HCT116 (cell line): Measurements from ENCODE around the gene ACTR3. TPM values are rescaled to one million over a fixed set of nuclear protein-coding genes. Genes with fewer than 3 reads are reported as not detected.

ENCODE experiments used
- ATAC-seq: fragments of 200-7000 bp; cut with Tn5 transposase; 2 replicates; pipeline ENCODE4 v1.9.1; 2020; ENCODE audit warnings: mild to moderate bottlenecking, moderate library complexity
- BruUV-seq: library from RNA; stranded (reverse); fragments of 400-500 nt; replicated peaks from 2 replicates; lab custom pipeline; 2021; lab: Mats Ljungman, UMichigan
- CTCF ChIA-PET: fragments of 300-600 bp; sonication (Branson Sonifier 250); formaldehyde crosslinking; loops from one replicate; lab custom pipeline; 2021; ENCODE audit warnings: antibody characterized with exemption; lab: Charles Lee
- POLR2A ChIA-PET: fragments of 300-600, 350-600 bp; sonication (Branson Sonifier 250); formaldehyde crosslinking; loops from one replicate; lab custom pipeline; 2021; ENCODE audit warnings: antibody characterized with exemption; lab: Charles Lee
- RAD21 ChIA-PET, 2 experiments: fragments of 300-600 bp; sonication (Branson Sonifier 250); formaldehyde crosslinking; loops; one replicate each; lab custom pipeline; 2023; ENCODE audit warnings: low total read pairs in 2 of 2; ENCODE audit not compliant: uncharacterized antibody in 2 of 2, unreplicated experiment in 2 of 2, low non-redundant PET in 1 of 2; lab: Charles Lee
- DNase-seq: peaks from one replicate; pipeline ENCODE4 v3.0.0-alpha.2; 2010; ENCODE audit warnings: low read depth, low spot score
- H2AFZ ChIP-seq: fragments of 200-600 bp; shearing (Covaris generic), sonication (generic); 2 replicates; pipeline ENCODE4 v1.6.1; 2017; ENCODE audit warnings: low read depth, mixed run types, mixed read lengths, antibody characterized with exemption, low read length; ENCODE audit not compliant: poor library complexity, severe bottlenecking
- H3K27ac ChIP-seq: 2 replicates; pipeline ENCODE4 v1.5.1; 2012; ENCODE audit warnings: low read depth, low read length
- H3K27me3 ChIP-seq: fragments of 200-600 bp; sonication (generic); 2 replicates; pipeline ENCODE4 v1.6.1; 2016; ENCODE audit warnings: mixed run types, low read length, mixed read lengths; ENCODE audit not compliant: insufficient read depth
- H3K36me3 ChIP-seq, 2 experiments: fragments of 200-500 bp in 1 of 2; fragments of 200-600 bp in 1 of 2; sonication (Bioruptor generic) in 1 of 2; sonication (generic) in 1 of 2; 2 replicates each; pipeline versions ENCODE4 v1.5.1 to v1.6.1; 2014 to 2016; ENCODE audit warnings: low read length in 2 of 2, inconsistent platforms in 1 of 2, mixed read lengths in 1 of 2, mixed run types in 1 of 2; ENCODE audit not compliant: insufficient read depth in 2 of 2, control insufficient read depth in 1 of 2
- H3K4me1 ChIP-seq, 2 experiments: fragments of 200-600 bp in 1 of 2; sonication (generic) in 1 of 2; 2 replicates each; pipeline versions ENCODE4 v1.5.1 to v1.6.1; 2012 to 2017; ENCODE audit warnings: low read length in 2 of 2, inconsistent platforms in 1 of 2, mild to moderate bottlenecking in 1 of 2, mixed read lengths in 1 of 2, mixed run types in 1 of 2, moderate library complexity in 1 of 2; ENCODE audit not compliant: insufficient read depth in 2 of 2, control insufficient read depth in 1 of 2
- H3K4me2 ChIP-seq: fragments of 200-600 bp; sonication (generic); 2 replicates; pipeline ENCODE4 v1.6.1; 2017; ENCODE audit warnings: mixed run types, low read length, mixed read lengths
- H3K4me3 ChIP-seq, 2 experiments: fragments of 200-600 bp in 1 of 2; sonication (generic) in 1 of 2; replicated peaks in 1 of 2; 2 replicates each; pipeline ENCODE4 v1.5.1; 2011 to 2016; ENCODE audit warnings: low read length in 2 of 2, control low read depth in 1 of 2, low read depth in 1 of 2, mild to moderate bottlenecking in 1 of 2, mixed read lengths in 1 of 2, mixed run types in 1 of 2
- H3K79me2 ChIP-seq: fragments of 200-600 bp; sonication (generic); 2 replicates; pipeline ENCODE4 v1.6.1; 2017; ENCODE audit warnings: mild to moderate bottlenecking, mixed run types, low read length, moderate library complexity, mixed read lengths; ENCODE audit not compliant: insufficient read depth
- H3K9ac ChIP-seq: fragments of 200-600 bp; sonication (generic); 2 replicates; pipeline ENCODE4 v1.6.1; 2016; ENCODE audit warnings: low read length, mixed read lengths
- H3K9me2 ChIP-seq: fragments of 200-600 bp; sonication (generic), shearing (Covaris generic); 2 replicates; pipeline ENCODE4 v1.6.1; 2017; ENCODE audit warnings: mixed run types, mild to moderate bottlenecking, moderate library complexity; ENCODE audit not compliant: insufficient read depth
- H3K9me3 ChIP-seq, 2 experiments: fragments of 200-500 bp in 1 of 2; fragments of 200-600 bp in 1 of 2; sonication (Bioruptor generic) in 1 of 2; sonication (generic) in 1 of 2; 2 replicates each; pipeline ENCODE4 v1.6.1; 2014 to 2017; ENCODE audit warnings: low read length in 2 of 2, mixed read lengths in 2 of 2, inconsistent platforms in 1 of 2, low read depth in 1 of 2, mild to moderate bottlenecking in 1 of 2, mixed run types in 1 of 2, moderate library complexity in 1 of 2; ENCODE audit not compliant: control insufficient read depth in 1 of 2, insufficient read depth in 1 of 2
- H4K20me1 ChIP-seq: fragments of 200-600 bp; sonication (generic), shearing (Covaris generic); 2 replicates; pipeline ENCODE4 v1.6.1; 2017; ENCODE audit warnings: mixed run types, mild to moderate bottlenecking, moderate library complexity; ENCODE audit not compliant: insufficient read depth
- ATF3 ChIP-seq: IDR thresholded peaks from 2 replicates; pipeline ENCODE4 v1.6.1; 2012
- CEBPB ChIP-seq: IDR thresholded peaks from 2 replicates; pipeline ENCODE4 v1.6.1; 2012; ENCODE audit warnings: low read depth
- CTCF ChIP-seq, 3 experiments: fragments of 200-600 bp in 1 of 3; sonication (generic) in 1 of 3; IDR thresholded peaks in 2 of 3; conservative IDR thresholded peaks in 1 of 3; 2 replicates each; pipeline ENCODE4 v1.5.1; 2012 to 2017; ENCODE audit warnings: low read depth in 2 of 3, low read length in 2 of 3, antibody characterized with exemption in 1 of 3, borderline replicate concordance in 1 of 3, control low read depth in 1 of 3, mild to moderate bottlenecking in 1 of 3, mixed read lengths in 1 of 3, mixed run types in 1 of 3, moderate library complexity in 1 of 3; ENCODE audit not compliant: insufficient read depth in 1 of 3
- EGR1 ChIP-seq: IDR thresholded peaks from 2 replicates; pipeline ENCODE4 v1.6.1; 2012; ENCODE audit warnings: low read depth
- ELF1 ChIP-seq: IDR thresholded peaks from 2 replicates; pipeline ENCODE4 v1.6.1; 2012; ENCODE audit warnings: low read depth, borderline replicate concordance
- FOSL1 ChIP-seq: IDR thresholded peaks from 2 replicates; pipeline ENCODE4 v1.6.1; 2012; ENCODE audit warnings: low read depth
- POLR2A ChIP-seq: IDR thresholded peaks from 2 replicates; pipeline ENCODE4 v1.7.0; 2011; ENCODE audit warnings: borderline replicate concordance; ENCODE audit not compliant: insufficient read depth, insufficient read length; ENCODE audit errors: extremely low read depth
- POLR2AphosphoS5 ChIP-seq: IDR thresholded peaks from 2 replicates; pipeline ENCODE4 v1.6.1; 2011; ENCODE audit warnings: mild to moderate bottlenecking, low read depth, low read length, moderate library complexity
- SIN3A ChIP-seq: IDR thresholded peaks from 2 replicates; pipeline ENCODE4 v1.6.1; 2012; ENCODE audit warnings: low read depth
- SP1 ChIP-seq: IDR thresholded peaks from 2 replicates; pipeline ENCODE4 v1.6.1; 2012; ENCODE audit warnings: low read depth
- SRF ChIP-seq: IDR thresholded peaks from 2 replicates; pipeline ENCODE4 v1.6.1; 2012; ENCODE audit warnings: low read depth
- TCF7L2 ChIP-seq: IDR thresholded peaks from 2 replicates; pipeline ENCODE4 v1.7.0; 2011; ENCODE audit warnings: borderline replicate concordance, inconsistent platforms; ENCODE audit not compliant: insufficient read depth, insufficient read length; ENCODE audit errors: extremely low read depth
- ZBTB33 ChIP-seq: IDR thresholded peaks from 2 replicates; pipeline ENCODE4 v1.6.1; 2011; ENCODE audit warnings: mild to moderate bottlenecking, low read length, moderate library complexity; ENCODE audit not compliant: insufficient replicate concordance; ENCODE audit errors: extremely low read depth
- ZFX ChIP-seq: fragments of 450-650 bp; IDR thresholded peaks from 2 replicates; pipeline ENCODE4 v1.6.1; 2017
- ZNF274 ChIP-seq: fragments of 200-500 bp; sonication (Bioruptor generic); IDR thresholded peaks from 2 replicates; pipeline ENCODE4 v1.6.1; 2014; ENCODE audit warnings: mild to moderate bottlenecking, low read depth, low read length, inconsistent platforms
- intact Hi-C: fragments of 100-400 bp; cut with micrococcal nuclease; formaldehyde crosslinking; loops from 2 replicates; pipeline ENCODE4 v1.10.0; 2022
- total RNA-seq: library from RNA; stranded (reverse); gene quantifications from one replicate; pipeline ENCODE4 v1.2.1, GENCODE V29; 2021; ENCODE audit not compliant: unreplicated experiment

The ACTR3 gene
- total RNA-seq, 1 experiment from 2014 or later: 232 TPM

- no peak overlapping the region for H2AFZ ChIP-seq
- intact Hi-C loops: no loop called here
- no peaks in the 10 kb centered on the region for H3K9me3 ChIP-seq
- 0 out of 2 replicates have a peak overlapping the region, but pooled peaks have one; percentile 14 for H3K4me2 ChIP-seq
- TF ChIP-seq SP1 (0 out of 2 replicates have a peak, but pooled peaks have one; percentile 14), POLR2A (no peak), POLR2AphosphoS5 (no peak), FOSL1 (peak; percentile 15; the same call in 1 of the 2 replicates), ELF1 (no peak), SIN3A (no peak)
- TF ChIP-seq, all 23 proteins: peak for 2
- no TSS peak for BruUV-seq
- Histone ChIP-seq H3K9me2 (no peaks in the 10 kb centered on the region), H3K4me3 (no peak overlapping the region), H3K79me2 (no peaks in the 10 kb centered on the region), H3K9ac (no peak overlapping the region), H4K20me1 (no peaks in the 10 kb centered on the region), H3K36me3 (no peaks in the 10 kb centered on the region), H3K27me3 (no peaks in the 10 kb centered on the region), H3K27ac (no peak overlapping the region), H3K4me1 (peaks cover 0 to 7% of the 10 kb centered on the region in 2 experiments; a peak in 2 of 4 replicates)
- RAD21 ChIA-PET: no interaction called here
- POLR2A ChIA-PET: no interaction called here
- DNase-seq (peak; percentile 13), ATAC-seq (no peak; the same call in 1 of the 2 replicates)
- CTCF ChIA-PET: no interaction called here
Measured at GRCh38 chr2:113848758-113849415, 41.0 kb upstream of the ACTR3 start.

GRCh38 chr2:113850687-113851086 lies 39.2 kb upstream of the ACTR3 start:
- ChIA-PET CTCF (no interaction called here), POLR2A (no interaction called here), RAD21 (no interaction called here)
- peaks cover 0 to 7% of the 10 kb centered on the region in 2 experiments; a peak in 2 of 4 replicates for H3K4me1 ChIP-seq
- H3K36me3 ChIP-seq: no peaks in the 10 kb centered on the region
- intact Hi-C loops: no loop called here
- H3K9me2 ChIP-seq: no peaks in the 10 kb centered on the region
- H3K27me3 ChIP-seq: no peaks in the 10 kb centered on the region
- DNase-seq (no peak), ATAC-seq (no peak)
- H3K4me3 ChIP-seq: no peak overlapping the region
- H3K9me3 ChIP-seq: no peaks in the 10 kb centered on the region
- H2AFZ ChIP-seq: no peak overlapping the region
- no peaks in the 10 kb centered on the region for H4K20me1 ChIP-seq
- no peak overlapping the region for H3K4me2 ChIP-seq
- H3K27ac ChIP-seq: no peak overlapping the region
- H3K79me2 ChIP-seq: no peaks in the 10 kb centered on the region
- BruUV-seq: no TSS peak
- no peak overlapping the region for H3K9ac ChIP-seq
- TF ChIP-seq ATF3 (no peak), ZNF274 (no peak), SP1 (no peak), CEBPB (no peak), TCF7L2 (no peak), SRF (no peak), ELF1 (no peak), CTCF (IDR thresholded peaks at IDR 0.05 in 2 of 3, conservative IDR thresholded peaks at IDR 0.05 in 1 of 3; ENCODE audit: borderline replicate concordance in 1 of 3, insufficient read depth in 1 of 3, low read depth in 2 of 3, low read length in 2 of 3) (no peak), ZBTB33 (no peak), FOSL1 (no peak), ZFX (no peak), EGR1 (no peak)
